Ascending aorta (tissue), 2 donors: ENCODE measurements around the gene SEC23A. TPM values are rescaled to one million over a fixed set of nuclear protein-coding genes. Genes with fewer than 3 reads are reported as not detected.
"Not testable (repeated sequence)": the region's sequence is repeated elsewhere in the genome, so short reads cannot be mapped to it uniquely, and the experiment has no call there.

Source experiments
- DNase-seq, 2 donors: peaks; one replicate each; pipeline ENCODE4 v3.0.0-alpha.2; 2019; ENCODE audit warnings: low spot score in 2 of 2
- H3K27ac ChIP-seq, 2 donors: fragments of 200-600 bp; sonication (generic); one replicate each; pipeline ENCODE4 v1.5.1; 2016 to 2017; ENCODE audit warnings: mild to moderate bottlenecking in 1 of 2
- H3K27me3 ChIP-seq: fragments of 200-600 bp; sonication (generic); one replicate; pipeline ENCODE4 v1.5.1; 2017
- H3K36me3 ChIP-seq, 2 donors: fragments of 200-600 bp; sonication (generic); one replicate each; pipeline ENCODE4 v1.5.1; 2016
- H3K4me1 ChIP-seq, 2 donors: fragments of 200-600 bp; sonication (generic); one replicate each; pipeline ENCODE4 v1.5.1; 2016 to 2017; ENCODE audit warnings: mild to moderate bottlenecking in 1 of 2
- H3K4me3 ChIP-seq, 2 donors: fragments of 200-600 bp; sonication (generic); one replicate each; pipeline ENCODE4 v1.5.1; 2016 to 2017; ENCODE audit warnings: mild to moderate bottlenecking in 1 of 2
- H3K9me3 ChIP-seq, 2 donors: fragments of 200-600 bp; sonication (generic); one replicate each; pipeline ENCODE4 v1.5.1; 2016
- CTCF ChIP-seq, 3 experiments: fragments of 200-600 bp in 2 of 3; fragments of 450-650 bp in 1 of 3; sonication (generic) in 2 of 3; IDR thresholded peaks; one replicate each; pipeline ENCODE4 v1.5.1; 2016 to 2019; ENCODE audit warnings: antibody characterized with exemption in 3 of 3, mild to moderate bottlenecking in 1 of 3, moderate library complexity in 1 of 3
- intact Hi-C: fragments of 100-400 bp; cut with DNase I; formaldehyde crosslinking; loops from one replicate; pipeline ENCODE4 v1.15.1; 2023
- total RNA-seq: library from RNA; depleted of rRNA; stranded (reverse); fragments of >200 nt; gene quantifications from one replicate; pipeline ENCODE4 v1.1.0, GENCODE V29; 2016

SEC23A gene
- total RNA-seq, 1 donor from 2014 or later = 74.8 TPM

DNA sequence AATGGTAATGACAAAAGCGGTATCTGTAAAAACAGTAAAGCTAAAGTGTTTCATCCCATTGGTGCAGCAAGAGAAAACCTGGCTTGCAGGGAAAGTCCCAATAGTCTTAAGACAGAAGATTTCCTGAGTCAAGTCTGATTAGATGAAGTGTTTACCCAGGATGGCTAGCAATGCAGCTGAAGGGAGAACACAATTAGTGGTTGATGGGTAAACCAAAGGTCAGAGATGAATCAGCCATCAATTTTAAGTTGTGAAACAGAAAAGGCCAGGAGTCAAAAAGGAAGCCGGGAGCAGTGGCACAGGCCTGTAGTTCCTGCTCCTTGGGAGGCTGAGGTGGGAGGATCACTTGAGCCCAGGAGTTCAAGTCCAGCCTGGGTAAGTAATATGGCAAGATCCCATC, 52.6 kb downstream of the SEC23A start:
- peaks cover 0 to 1% of the 10 kb centered on the region in 2 donors for H3K9me3 ChIP-seq
- no peak for TF ChIP-seq CTCF (IDR thresholded peaks at IDR 0.05)
- no peak overlapping the region for H3K27ac ChIP-seq
- H3K4me3 ChIP-seq = no peak overlapping the region
- DNase-seq = no peak
- H3K27me3 ChIP-seq = no peaks in the 10 kb centered on the region
- no peaks in the 10 kb centered on the region for H3K4me1 ChIP-seq
- H3K36me3 ChIP-seq = peaks cover 67 to 95% of the 10 kb centered on the region in 2 donors
- intact Hi-C loops = no loop called here

DNA sequence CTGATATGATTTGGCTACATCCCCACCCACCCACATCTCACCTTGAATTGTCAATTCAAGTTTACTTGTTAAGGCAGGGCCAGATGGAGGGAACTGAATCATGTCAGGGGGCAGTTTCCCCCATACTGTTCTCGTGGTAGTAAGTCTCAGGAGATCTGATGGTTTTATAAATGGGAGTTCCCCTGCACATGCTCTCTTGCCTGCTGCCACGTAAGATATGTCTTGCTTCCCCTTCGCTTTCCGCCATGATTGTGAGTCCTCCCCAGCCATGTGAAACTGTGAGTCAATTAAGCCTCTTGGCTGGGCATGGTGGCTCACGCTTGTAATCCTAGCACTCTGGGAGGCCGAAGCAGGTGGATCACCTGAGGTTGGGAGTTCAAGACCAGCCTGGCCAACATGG, 57.1 kb downstream of the SEC23A start:
- intact Hi-C loops, H3K4me3 ChIP-seq, H3K27ac ChIP-seq, H3K27me3 ChIP-seq, H3K4me1 ChIP-seq, DNase-seq, H3K9me3 ChIP-seq: not testable (repeated sequence)
- peaks cover 71 to 95% of the 10 kb centered on the region in 2 donors for H3K36me3 ChIP-seq

GRCh38 chr14:39043352-39043943, 59.6 kb downstream of the SEC23A start:
- H3K27ac ChIP-seq = no peak overlapping the region
- H3K36me3 ChIP-seq = peaks cover 74 to 93% of the 10 kb centered on the region in 2 donors
- H3K4me3 ChIP-seq = no peak overlapping the region
- no peak for TF ChIP-seq CTCF (IDR thresholded peaks at IDR 0.05)
- no peak for DNase-seq
- intact Hi-C loops = no loop called here
- no peaks in the 10 kb centered on the region for H3K9me3 ChIP-seq
- no peaks in the 10 kb centered on the region for H3K27me3 ChIP-seq
- no peaks in the 10 kb centered on the region for H3K4me1 ChIP-seq

DNA sequence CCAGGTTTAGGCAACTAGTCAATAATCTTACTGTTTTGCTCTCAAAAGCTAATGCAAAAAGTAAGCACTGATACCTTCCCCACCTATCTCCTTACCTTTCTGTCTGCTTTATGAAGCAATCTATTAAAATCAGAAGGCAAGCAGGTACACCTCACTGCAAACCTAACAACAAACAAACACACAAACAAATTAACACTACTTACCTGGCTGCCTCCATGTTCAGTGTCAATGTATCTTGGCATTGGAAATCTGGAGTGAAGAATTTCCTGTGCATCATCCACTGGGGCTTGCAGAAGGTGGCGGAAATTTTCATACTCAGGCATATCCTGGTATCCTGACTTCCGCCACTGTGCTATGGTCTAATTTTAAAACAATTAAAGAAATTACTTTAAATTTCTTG, 62.5 kb downstream of the SEC23A start:
- no peak for TF ChIP-seq CTCF (IDR thresholded peaks at IDR 0.05)
- no peak overlapping the region for H3K4me3 ChIP-seq
- H3K36me3 ChIP-seq = peaks cover 63 to 93% of the 10 kb centered on the region in 2 donors

DNA sequence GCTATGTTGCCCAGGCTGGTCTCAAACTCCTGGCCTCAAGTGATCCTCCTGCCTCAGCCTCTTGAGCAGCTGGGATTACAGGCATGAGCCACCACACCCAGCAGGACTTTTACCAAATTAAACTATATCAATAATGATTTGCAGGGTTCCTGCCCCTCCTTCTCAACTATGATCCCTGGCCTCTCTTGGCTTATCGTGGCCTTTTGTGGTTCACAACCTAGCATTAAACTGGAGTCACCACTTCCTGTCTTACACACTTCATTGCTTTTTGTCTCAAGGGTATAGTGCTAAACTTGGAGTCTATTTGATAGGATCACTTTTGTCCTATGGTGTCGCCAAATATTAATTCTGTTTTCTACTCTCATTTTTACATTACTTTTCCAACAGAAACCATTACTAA, 64.5 kb downstream of the SEC23A start:
- TF ChIP-seq CTCF (IDR thresholded peaks at IDR 0.05) = no peak
- Histone ChIP-seq H3K4me1 (no peaks in the 10 kb centered on the region), H3K27ac (no peak overlapping the region), H3K4me3 (no peak overlapping the region), H3K27me3 (no peaks in the 10 kb centered on the region), H3K9me3 (no peaks in the 10 kb centered on the region), H3K36me3 (peaks cover 51 to 92% of the 10 kb centered on the region in 2 donors)
- no peak for DNase-seq
- intact Hi-C loops = no loop called here

More for the DNA sequence above, 62.5 kb downstream of the SEC23A start:
- intact Hi-C loops = no loop called here
- Histone ChIP-seq H3K4me1 (no peaks in the 10 kb centered on the region), H3K27ac (no peak overlapping the region), H3K27me3 (no peaks in the 10 kb centered on the region), H3K9me3 (no peaks in the 10 kb centered on the region)
- DNase-seq = no peak

DNA sequence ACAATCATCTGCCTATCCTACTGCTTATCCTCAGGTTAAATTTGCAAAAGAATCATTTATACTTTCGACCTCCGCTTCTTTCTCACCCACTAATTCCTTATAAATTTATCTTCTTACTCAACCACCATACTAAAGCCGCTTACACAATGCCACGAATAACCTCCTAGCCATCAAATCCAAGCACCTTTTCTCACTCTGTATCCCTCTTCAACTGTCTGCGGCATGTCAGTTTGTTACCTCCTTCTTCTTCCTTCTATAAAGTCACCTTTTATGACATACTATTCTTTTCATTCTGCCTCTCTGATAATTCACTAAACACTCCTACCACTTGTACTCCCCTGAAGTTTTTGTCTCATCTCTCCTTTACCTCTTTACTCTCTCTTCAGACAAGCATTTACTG, 66.3 kb downstream of the SEC23A start:
- TF ChIP-seq CTCF (IDR thresholded peaks at IDR 0.05) = no peak
- intact Hi-C loops = no loop called here
- no peak for DNase-seq
- no peaks in the 10 kb centered on the region for H3K9me3 ChIP-seq
- H3K4me1 ChIP-seq = no peaks in the 10 kb centered on the region
- H3K36me3 ChIP-seq = peaks cover 47 to 91% of the 10 kb centered on the region in 2 donors
- H3K27me3 ChIP-seq = no peaks in the 10 kb centered on the region
- H3K4me3 ChIP-seq = no peak overlapping the region
- H3K27ac ChIP-seq = no peak overlapping the region
